ENCODE results near the gene TSPAN18.

Gene TSPAN18, protein sequence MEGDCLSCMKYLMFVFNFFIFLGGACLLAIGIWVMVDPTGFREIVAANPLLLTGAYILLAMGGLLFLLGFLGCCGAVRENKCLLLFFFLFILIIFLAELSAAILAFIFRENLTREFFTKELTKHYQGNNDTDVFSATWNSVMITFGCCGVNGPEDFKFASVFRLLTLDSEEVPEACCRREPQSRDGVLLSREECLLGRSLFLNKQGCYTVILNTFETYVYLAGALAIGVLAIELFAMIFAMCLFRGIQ

DNA sequence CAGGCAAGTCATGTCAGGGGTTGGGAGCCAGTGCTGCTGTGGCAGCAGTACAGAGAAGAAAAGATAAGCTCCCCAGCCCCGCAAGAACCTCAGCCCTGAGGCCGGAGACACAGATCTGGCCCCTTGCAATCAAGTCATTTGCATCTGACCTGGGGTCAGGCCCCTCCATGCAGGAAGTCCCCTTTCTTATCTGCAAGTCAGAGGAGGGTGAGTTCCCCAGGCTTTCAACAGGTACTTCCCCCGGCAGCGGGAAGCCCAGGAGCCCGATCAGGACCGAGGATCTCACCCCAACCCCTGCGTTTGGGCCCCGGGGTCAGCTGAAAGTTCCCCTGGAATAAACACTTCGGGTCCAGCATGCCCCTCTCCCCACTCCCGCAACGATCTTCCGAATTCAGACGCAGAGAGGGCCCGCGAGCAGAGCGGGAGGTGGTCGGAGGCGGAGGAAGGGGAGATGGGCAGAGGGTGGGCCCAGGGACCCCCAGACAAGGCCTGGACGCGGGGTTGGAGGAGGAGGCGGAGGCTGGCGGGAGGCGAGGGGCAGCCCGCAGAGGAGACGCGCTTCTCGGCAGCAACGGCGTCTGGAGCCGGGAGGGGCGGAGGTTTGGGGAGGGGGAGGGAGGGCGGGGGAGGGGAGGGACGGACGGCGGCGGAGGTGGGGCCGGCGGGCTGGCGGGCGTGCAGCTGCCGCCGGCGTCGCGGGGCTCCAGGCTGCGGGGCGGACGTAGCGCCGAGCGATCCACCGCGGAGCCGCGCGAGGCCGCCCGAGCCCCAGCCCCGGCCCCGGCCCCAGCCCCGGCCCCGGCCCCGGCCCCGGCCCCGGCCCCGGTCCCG is at the start of gene TSPAN18:
TSS of gene TSPAN18 (plus strand) at position 680 of the 831 bp plus-strand sequence. CDS start 179,455 bp downstream, outside the sequence.
- peak; percentile 35 for DNase-seq

DNA sequence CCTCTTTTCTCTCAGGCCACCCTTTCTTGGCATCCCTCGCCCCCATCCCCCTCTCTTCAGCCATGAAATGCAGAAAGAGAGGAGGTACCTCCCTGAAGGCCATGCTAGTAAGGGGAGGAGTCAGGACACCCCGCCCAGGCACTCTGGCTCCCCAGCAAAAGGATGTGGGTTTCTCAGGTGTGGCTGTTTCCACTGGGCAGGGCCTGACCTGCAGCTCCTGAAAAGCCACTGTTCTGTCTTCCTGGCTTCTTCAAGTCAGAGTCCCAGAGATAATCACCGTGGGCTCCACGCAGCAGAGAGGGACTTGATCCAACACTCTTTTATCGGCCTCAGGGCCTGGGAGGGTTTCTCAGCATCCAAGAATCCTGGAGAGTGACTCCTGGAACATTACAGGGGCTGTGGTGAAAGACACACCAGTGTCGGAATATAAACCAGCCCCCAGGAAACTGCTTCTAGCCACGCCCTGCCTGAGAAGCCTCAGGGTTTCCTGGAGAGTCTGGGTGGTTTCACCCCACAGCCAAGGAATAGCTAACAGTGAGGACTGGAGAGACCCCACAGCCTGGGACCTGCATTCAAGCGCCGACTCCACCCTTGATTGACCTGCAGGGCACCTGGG is 45.7 kb upstream of the TSPAN18 start:
- peak; percentile 57 for DNase-seq

DNA sequence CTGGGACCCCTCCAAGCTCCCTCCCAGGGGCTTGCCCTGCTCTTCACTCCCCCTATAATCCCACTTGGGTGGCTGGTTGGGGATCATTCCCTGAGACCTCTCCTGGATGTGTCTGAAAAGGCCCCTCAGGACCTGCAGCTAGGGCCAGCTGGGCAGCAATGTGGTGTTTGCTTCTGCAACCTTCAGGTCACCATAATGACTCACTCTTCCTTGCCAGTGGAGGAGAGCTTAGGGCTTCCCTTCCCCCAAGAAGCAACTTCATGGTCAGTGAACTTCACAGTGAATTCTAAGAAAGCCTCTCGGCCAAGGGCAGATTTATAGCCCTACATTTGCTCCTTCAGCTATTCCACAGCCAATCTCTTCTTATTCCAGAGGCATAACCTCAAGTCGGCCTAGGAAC is 45.1 kb upstream of the TSPAN18 start:
- DNase-seq, result no peak

DNA sequence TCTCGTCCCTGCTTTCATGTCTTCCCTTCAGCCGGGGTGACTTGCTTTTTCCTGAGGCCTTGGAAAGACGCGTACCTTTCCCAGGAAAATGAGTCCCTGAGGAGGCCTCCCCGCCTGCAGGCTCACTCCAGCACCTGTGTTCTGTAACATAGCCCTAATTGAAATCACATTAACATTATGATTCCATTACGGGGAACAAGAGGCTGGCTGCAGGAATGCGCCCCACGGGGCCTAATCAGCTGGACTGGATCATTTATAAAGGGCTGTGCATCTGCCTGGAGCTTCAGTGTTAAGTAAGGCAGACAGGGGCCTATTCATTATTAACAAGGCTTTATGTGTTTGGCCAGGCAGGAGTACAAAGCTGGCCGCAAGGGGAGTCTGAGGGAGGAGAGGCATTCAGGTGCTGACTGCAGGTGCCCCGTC is 41.9 kb upstream of the TSPAN18 start:
- DNase-seq, result no peak

DNA sequence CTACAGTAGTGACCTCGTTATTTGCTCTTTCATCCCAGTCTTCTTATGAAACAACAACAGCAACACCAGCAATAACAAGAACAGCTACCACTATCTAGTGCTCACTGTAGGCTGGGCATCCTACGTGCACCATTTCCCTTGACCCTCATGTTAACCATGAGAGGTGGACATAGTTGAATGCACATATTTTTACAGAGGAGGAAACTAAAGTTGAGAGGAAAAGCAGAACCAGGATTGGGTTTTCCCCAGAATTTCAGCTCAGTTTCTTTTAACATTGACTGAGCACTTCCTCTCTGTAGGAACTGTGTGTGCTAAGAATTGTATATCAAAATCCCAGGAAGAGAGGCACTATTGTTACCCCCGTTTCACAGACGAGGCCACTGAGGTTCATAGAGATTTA is 39.4 kb upstream of the TSPAN18 start:
- no peak for DNase-seq

DNA sequence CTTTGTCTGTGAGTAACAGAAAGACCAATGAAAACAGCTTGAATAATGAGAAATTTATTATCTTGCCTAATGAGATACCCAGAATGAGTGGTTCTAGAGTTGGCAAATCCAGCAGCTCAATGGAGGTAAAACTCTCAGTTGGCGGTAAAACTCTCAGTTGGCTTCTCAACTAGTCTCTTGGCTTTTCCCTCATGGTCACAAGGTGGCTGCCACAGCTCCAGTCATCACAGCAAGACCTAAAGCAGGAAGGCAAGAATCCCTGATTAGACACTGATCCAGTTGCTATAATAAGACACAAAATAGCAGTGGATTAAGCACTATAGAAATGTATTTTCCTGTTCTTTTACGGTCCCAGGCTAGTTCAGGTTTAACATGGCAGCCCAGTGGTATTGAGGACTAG is 37.5 kb upstream of the TSPAN18 start:
- DNase-seq, result no peak

DNA sequence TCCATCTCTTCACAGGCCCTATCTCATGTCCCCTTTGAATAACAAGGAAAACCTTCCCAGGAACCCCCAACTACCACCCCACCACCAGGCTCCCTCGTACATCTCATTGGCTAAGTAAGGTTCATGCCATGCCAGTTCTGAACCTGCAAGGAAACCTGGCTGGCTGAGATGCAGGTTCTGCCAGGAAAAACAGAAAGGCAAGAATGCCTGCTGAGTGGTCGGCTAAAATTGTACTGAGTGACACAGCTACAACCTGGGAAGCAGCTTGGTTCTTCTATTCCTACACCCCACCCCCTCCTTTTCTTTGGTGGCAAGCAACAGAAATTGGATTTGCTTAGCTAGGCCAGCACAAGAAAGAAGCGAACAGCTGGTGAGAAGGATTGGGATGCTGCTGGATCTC is 36.1 kb upstream of the TSPAN18 start:
- DNase-seq, result no peak

DNA sequence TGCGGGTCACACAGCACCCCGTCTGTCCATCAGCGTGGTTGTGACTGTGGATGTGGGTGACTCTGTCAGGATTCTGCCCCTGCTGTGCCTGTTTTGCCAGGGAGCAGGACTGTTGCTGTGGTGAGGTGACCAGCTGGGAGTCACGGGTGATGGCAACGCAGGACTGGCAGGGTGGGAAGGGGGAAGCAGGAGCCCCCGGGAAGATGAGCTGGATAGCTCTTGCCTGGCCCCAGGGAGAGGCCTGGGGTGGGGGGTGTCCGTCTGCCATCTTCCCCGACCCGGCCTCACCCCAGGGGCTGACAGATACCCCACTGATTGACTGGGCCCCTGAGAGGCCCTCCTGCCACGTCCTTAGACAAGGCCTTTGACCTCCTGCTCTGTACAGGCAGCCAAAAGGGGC is 34.3 kb upstream of the TSPAN18 start:
- DNase-seq, result no peak

DNA sequence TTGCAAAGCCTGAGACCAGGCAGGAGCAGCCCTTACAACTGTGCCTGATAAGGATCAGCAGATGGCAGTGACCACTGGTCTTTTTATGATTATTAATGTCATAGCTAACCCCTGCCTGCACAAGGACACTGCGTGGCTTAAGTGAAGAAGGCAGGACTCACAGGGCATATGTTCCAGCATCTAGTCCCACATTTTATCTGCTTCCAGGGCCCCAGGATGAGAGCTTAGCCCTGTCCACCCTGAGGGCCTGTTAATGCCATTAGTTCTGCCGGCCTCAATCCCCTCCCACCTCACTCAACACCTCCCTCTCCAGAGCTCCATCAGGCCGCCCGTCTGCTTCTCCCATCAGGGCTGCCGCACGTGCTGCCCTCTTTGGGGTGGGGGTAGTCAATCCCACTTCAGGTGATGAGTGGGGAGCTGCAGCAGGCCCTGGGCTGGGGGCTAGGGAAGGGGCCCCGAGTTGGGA is 33.1 kb upstream of the TSPAN18 start:
- no peak for DNase-seq

DNA sequence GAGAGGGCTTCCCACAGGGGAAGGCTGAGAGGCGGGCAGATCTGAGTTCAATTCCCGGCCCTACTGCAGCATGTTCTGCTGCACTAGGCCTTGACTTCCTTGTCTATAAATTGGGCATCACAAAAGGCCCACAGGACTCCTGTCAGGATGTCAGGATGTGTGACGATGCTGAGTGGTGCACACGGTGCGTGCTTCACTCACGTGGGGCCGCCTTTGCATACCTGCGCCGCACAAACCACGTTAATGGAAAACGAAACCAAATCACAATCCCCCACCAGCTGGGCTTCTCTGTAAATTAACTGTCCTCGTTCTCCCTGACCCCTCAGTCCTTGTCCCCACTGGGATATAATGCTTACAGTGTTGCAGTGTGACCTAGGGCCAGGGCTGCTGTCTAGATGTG is 32.3 kb upstream of the TSPAN18 start:
- peak; percentile 13 for DNase-seq

DNA sequence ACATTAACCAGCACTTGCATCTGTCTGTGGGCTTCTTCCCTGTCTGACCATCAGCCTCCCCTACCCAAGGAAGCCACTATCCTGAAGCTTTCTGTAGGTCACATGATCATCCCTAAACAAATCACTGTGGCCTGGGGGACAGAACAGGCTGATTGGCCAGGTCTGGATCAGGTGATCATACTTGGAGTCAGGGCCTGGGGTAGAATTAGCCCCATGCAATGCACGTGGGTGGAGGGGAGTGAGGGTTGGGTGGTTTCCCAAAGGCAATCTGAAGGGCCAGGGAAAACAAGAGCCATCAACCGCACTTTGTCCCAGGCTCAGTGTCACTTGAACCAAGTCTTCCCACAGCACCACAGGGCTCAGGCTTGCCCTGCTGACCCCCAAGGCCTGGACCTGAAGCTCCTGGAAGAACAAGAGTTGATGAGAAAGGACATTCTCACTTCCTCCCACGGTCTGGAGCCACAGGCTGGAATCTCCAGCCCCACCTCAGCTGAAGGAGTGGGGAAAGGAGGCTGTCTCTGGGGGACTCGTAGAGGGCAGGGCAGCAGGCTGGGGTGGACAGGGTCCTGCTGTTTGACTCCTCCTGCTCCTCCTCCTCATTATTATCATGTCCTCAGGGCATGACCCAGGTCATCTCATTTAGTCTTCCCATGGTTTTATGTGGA is 31.5 kb upstream of the TSPAN18 start:
- DNase-seq, result no peak

DNA sequence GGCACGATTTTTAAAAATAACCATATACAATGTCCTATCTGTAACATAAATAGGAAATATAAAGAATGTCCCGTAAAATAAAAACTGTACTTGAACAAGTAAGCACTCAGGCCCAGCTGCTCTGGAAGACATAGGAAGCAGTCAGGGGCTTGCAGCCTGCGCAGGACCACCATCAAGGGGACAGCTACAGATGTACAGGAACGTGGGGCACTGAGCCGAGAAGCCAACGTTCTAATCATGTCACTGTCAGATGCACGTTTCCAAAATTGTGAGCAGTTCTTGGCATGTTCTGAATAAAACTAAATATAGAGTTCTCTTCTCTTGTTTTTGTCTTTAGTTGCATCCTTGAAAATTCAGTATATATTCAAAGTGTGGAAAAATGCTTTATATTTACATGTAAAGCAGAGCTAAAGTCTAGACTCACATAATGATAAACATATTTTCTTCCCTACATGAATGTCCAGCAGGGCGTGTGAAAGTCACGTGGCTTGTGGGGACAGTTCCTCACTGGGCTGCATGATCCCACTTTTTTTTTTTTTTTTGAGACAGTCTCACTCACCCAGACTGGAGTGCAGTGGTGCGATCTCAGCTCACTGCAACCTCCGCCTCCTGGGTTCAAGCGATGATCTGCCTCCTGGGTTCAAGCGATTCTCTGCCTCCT is 28.4 kb upstream of the TSPAN18 start:
- no peak for DNase-seq

DNA sequence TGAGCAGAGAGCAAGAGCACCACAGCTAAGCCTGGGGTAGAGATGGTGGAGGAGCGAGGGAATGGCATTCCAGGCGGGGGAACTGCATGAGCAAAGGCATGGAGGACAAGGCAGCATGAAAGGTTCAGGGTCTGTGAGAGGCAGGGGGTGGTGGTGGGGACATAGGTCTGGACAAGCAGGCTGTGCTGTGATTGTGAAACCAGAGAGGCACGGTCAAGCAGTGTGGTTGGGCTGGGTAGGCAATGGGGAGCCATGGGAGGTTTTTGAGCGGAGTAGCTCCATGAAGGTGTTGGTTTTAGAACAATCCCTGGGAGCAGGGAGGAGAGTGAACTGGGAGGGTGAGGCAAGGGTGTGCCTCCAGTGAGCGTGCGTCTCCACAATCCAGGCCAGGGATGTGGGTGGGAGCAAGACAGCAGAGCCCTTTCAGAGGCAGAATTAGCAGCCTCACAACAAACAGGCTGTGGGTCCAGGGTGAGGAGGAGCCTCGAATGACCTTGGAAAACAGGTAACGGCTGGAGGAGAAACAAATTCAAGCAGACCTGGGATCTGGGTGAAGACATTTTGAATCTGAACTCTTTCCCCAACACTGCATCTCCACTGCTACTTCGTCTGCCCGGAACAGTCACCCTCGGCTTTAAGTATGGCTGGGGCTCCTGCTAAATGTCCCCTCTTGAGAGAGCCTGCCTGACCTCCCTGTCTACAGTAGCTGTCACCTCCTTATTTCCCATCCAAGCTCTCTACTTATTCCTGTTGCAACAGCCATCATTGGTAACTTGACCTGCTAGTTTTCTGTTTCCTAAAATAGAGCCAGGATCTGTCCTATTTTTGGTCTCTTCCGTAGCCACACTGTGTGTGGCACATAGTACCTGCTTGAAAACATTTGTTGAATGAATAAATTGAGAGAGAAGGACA is 27.0 kb upstream of the TSPAN18 start:
- DNase-seq, result no peak

DNA sequence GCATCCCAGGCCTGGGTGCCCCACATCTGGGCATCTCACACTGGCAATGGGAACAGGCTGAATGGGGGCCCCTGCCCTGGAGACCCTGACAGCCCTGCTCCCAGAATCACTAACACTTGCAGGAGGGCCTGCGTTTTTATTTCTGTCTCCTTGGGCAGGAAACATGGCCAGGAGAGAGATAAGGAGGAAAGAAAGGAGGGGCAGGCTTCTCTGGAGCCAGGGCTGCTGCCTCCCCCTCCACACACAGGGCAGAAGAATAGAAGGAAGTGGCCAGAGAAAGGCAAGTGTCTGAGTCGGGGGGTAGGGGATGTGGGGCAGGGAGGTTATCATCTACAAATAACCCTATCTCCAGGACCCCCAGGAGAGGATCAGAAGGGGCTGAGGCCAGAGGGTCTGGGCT is 25.5 kb upstream of the TSPAN18 start:
- no peak for DNase-seq

DNA sequence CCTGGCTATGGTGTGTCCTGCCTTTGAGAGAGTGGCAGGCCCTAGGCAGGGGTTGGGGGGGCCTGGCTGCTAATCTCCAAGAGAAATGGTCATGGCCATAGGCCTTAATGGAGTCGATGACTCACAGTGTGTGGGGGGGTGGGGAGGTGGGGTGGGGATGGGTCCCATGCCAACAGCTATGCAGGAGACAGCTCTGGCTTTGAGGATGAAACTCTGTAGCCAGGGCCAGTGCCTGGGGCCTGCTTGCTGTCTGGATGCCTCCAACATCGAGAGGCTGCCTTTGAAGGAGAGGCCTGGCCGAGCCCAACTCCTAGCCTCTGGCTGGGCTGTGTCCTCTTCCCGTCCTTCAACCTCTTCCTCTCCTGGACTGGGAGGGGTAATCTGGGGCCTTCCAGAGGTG is 23.9 kb upstream of the TSPAN18 start:
- DNase-seq, result no peak

DNA sequence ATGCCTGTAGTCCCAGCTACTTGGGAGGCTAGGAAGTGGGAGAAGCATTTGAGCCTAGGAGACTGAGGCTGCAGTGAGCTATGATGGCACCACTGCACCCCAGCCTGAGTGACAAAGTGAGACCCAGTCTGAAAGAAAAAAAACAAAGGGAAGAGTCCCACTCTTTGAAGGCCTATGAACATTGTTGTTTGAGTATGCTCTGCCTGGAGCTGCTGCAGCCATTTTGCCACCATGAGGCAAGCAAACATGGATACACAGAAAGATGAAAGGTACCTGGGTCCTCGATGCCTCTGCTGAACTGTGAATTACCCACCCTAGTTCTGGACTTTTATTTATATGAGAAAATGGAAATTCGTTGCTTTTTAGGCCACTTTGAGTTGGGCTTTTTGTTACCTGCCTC is 19.7 kb upstream of the TSPAN18 start:
- DNase-seq, result no peak

DNA sequence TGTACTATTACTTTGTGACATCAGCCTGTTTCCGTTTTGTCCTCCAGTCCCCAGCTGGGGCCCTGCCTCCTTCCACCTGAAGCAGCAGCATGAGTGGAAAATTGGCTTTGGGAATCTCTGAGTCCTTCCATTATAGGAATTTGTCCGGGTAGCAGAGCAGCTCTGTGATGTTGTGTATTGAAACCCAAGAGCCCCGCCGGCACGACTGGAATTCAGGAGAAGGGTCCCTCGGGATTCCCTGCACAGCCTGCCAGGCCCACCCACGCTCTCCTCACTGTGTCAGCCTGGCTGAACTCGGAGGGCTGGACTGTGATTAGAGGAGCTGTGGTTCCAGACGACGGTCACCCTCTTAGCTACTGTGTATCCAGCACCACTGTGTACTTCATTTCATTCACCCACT is 18.8 kb upstream of the TSPAN18 start:
- DNase-seq, result no peak

DNA sequence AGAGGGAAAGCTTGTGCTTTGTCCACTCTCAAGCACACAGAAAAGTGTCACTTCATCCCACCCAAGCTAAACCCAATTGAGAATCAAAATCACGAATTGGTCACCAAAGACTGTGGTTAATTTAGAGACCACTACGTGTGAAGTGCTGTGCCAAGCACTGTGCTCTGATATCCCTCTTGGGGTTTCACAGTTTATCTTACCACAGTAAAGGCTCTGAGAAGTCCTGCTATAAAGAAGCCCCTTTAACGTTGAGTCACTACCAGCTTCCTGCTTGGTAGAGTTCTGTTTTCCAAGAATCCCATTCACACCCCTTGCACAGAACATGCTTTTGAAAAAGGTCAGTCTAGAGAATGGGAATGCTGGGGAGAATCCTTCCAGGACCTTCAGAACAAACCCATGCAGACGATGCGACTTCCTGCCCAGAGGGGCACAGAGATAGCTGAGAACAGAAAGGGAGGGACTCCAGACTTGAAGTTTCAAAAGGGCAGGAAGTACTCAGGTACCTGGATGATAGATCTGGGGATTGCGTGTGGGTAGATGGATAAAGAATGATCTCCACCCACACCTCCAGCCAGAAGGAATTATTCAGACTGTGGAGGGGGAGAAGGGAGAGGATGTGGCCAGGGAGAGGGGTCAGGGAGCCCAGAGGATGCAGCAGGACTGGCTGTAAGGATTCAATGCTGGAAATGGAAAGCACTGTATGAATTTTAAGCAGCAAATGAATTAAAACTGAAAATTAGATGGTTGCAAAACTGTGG is 18.1 kb upstream of the TSPAN18 start:
- no peak for DNase-seq

DNA sequence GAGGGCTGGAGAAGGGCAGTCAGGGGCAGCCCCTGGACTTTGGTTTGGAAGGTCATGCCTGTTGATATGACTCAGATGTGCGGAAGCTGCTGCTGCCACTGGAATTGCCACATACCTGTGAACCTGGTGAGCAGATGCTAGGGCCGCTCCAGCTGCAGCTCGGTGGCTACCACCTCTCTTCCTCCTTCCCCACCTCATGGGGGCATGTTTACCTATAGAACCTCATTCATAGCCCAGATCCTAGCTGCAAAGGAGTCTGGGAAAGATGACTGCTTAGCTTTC is 17.5 kb upstream of the TSPAN18 start:
- DNase-seq, result no peak

DNA sequence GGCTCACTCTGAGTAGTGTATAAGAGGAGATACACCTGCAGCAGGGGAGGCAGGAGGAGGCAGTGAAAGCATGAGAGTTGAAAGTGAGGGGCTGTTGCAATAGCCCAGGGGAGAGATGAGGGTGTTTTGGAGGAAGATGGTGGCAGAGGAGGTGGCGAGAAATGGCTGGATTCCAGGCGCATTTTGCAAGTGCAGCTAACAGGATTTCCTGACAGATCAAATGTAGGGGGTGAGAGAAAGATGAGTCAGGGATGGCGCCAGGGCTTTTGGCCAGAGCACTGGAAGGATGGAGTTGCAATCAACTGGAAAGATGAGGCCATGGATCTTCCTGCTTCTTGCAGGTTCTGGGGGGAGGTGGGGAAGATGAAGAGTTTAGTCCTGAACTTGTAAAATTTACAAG is 16.8 kb upstream of the TSPAN18 start:
- no peak for DNase-seq

DNA sequence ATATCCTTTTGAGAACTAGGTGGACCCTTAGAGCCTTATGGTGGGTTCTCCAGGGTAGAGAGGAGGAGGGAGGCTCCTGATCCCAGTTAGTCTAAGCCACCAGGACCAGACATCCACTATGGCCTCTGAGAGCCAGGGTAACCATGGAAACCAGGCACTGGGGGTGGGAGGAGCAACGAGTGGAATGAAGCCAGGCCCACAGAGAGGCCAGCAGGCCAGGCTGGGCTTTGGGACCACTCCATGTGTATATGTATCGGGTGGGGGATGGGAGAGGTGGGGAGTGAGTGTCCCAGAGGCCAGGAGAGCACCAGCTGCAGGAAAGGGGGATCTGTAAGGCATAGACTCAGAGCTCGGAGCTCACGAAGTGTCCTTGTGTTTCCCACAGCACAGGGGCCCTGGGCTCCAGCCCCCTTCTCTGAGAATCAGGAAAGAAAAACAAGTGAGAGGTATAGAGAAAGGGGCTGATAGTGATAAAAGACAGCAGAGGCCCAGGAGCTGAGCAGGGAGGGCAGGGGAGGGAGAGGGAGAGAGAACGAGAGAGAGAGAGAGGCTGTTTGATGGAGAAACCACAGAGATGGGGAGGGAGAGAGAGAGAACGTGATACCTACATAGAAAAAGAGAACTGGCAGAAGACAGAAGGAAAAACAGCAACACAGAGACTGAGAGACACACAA is 15.5 kb upstream of the TSPAN18 start:
- no peak for DNase-seq
